T47D (cell line): ENCODE results near the gene GET4.

Experiments used
- DNase-seq, 2 experiments: peaks; one replicate each; pipeline versions ENCODE4 v3.0.0 to v3.0.0-alpha.2; 2011 to 2012; ENCODE audit warnings: low read depth in 1 of 2, low spot score in 1 of 2
- JUND ChIP-seq: IDR thresholded peaks from 2 replicates; pipeline ENCODE4 v1.6.1; 2012; ENCODE audit warnings: low read depth
- in situ Hi-C: cut with HindIII; loops from 2 replicates; pipeline ENCODE4 v1.10.0; 2016; ENCODE audit warnings: low sequenced_read_pairs, low pct_unique_long_range_greater_than_20kb

GET4 gene, protein sequence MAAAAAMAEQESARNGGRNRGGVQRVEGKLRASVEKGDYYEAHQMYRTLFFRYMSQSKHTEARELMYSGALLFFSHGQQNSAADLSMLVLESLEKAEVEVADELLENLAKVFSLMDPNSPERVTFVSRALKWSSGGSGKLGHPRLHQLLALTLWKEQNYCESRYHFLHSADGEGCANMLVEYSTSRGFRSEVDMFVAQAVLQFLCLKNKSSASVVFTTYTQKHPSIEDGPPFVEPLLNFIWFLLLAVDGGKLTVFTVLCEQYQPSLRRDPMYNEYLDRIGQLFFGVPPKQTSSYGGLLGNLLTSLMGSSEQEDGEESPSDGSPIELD

DNA sequence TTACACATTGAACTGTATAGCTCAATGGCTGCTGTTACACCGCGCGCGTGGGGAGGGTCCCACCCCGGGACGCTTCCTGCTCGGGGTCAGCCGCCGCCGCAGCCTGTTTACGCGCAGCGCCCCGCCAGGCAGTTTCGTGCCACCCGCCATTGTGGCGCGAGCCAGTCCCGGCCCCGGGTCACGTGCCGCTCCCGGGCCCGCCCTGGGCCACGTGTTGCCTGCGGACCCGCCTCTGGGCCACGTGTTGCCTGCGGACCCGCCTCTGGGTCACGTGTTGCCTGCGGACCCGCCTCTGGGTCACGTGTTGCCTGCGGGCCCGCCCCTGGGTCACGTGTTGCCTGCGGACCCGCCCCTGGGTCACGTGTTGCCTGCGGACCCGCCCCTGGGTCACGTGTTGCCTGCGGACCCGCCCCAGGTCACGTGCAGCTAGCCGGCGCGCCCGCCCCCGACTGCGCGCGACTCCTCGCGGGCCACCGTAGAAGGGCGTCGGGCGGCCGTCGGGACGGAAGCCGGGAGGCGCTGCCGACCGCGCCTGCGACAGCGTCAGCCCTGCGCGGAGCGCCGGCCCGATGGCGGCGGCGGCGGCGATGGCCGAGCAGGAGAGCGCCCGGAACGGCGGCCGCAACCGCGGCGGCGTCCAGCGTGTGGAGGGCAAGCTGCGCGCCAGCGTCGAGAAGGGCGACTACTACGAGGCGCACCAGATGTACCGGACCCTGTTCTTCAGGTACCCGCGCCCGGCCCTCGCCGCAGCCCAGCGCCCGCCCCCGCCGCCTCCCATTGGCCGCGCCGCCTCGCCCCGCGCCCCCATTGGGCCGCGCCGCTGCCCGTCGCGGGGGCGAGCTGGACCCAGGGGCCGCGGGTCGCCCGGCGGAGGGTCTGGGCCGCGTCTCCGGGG is at the start of gene GET4:
GET4 (plus strand) TSS at position 478 of the 895 bp plus-strand sequence; CDS start at position 570, 92 bp downstream.
- no peak for TF ChIP-seq JUND
- in situ Hi-C loops, result no loop called here
- peak; percentile 85 to 97 for DNase-seq

DNA sequence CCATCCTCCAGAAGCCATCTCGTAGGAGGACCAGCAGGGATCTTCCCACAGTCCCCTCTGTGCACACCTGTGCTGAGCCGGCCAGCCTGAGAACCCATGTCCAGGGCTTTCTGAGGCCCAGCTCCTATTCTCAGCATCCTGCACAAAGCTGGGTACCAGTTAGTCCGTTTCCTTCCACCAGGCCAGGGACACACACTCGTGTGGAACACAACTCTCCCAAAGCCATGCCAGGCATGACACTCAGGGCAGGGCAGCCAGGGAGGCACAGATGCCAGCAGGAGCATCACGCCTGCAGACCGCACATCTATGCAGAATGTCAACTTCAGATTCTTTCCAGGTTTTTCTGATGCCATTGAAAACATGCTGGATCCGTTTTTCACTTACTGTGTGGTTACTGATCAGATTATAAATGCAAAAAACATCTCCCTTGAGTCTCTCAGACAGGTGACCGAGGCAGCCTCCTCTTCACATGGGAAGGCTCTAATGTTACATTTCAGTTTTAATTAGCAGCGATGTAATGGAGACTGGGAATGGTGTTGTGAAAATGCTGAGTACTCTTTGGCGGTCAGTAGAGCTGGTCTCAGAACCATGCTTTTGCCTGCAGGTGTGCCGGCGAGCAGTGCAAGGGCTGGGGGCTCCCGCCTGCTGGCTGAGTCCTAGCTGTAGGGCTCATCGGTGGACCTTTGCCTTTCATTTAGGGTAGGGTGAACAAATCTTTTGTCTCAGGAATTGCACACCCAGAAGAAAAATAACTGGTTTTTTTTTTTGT is 47.4 kb upstream of the GET4 start:
- no peak for DNase-seq
- TF ChIP-seq JUND, result no peak
- in situ Hi-C loops, result no loop called here

DNA sequence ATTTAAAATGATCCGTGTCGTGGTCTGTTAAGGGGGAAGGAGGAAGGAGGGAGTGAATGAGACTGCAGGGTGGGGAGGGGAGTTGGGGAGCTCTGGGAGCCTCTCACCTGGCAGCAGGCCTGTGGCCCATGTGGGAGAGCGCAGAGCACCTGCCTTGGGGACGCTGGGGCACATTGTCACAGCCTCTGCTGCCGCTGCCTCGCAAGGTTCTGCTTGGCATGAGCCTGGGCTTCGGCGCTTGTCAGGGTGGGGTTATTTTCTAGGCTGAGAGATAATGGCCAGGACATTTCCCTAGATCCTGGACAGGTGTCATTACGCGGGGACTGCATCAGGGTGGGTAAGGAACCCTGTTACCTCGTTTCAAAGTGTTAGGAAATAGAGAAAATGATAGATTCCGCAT is 46.3 kb upstream of the GET4 start:
- DNase-seq, result no peak
- in situ Hi-C loops, result no loop called here
- no peak for TF ChIP-seq JUND

DNA sequence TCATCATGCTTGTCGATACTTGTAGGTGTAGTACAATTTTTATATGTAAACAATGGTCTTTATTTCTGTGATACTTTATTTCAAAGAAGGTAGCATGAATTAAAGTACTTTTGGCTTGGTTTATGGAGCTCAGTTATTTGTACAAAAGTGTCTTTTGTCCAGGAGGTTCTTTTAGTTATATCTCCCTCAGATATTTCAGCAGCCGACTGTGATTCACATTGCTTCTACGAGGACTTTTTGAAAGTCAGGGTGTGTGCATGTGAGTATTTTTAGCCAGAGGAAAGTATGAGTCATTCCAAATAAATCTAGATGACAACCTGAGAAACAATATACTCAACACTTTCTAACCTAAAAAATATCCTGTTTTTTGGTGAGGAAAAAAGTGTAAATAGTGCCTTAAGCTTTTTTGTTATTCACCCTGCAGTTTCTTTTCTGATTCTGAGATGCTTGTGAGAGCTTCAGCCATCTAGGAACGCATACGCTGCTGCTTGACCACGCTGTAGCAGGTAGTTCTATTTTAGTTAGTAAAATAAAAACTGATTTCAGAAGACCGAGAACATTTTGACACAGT is 44.7 kb upstream of the GET4 start:
- in situ Hi-C loops, result no loop called here
- peak; percentile 69; the same call in 1 of the 2 replicates for TF ChIP-seq JUND
- DNase-seq, result peak; percentile 45 to 66

DNA sequence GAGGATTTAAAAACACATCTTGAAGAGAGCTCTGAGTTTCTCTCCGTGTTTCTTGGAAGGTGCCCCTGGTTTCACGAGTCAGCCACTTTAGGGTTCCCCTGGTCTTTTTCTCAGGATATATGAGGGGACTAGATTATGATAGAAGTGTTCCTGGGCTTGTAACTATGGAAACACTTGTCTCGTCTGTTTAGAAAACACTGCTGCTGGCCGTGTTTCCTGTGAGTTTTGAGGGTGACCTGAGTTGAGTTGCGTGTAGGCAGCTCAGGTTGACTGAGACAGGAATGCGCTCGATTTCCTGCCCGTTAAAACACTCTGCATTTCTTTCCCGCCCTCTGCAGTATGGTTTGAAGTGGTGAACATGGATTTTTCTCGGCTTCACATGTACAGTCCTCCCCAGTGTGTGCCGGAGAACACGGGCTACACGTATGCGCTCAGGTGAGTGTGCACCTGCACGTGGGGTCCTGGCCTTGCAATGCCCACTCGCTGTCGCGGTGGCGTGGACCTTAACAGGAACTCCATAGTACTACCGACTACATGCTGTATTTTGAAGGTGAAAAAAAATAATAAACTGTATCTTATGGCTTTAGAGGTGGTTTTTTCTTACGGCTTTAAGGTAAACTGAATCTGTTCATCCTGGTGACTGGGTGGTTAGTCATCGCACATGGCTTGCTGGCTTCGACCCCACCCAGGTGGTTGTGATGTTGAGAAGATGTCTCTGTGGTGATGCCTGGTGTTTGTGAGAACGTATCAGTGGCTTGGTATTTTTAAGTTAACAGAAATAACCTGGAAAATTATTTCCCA is 44.0 kb upstream of the GET4 start, which contains the start of gene SUN1:
SUN1 (plus strand) TSS at position 310 of the 801 bp plus-strand sequence; CDS start at position 359, 49 bp downstream.
- TF ChIP-seq JUND, result no peak
- peak in 1 of 2 experiments; percentile 46 for DNase-seq
- in situ Hi-C loops, result no loop called here

DNA sequence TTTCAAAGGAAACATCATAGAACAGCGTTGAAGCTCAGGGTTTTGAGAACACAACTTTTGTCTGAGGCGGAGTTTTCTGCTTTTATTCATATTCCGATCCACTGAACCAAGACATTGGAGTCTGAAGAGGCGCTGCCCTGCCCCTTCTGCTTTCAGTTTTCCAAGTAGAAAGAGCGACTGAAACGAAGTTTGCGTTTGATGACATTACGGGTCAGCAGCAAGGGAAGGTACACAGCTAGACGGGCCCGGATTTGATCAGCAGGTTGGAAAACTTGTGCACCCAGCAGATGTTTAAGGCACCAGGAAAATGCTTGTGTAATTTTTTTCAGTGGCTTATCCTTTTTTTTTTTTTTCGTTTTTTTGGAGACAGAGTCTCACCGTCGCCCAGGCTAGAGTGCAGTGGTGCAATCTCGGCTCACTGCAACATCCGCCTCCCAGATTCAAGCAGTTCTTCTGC is 43.4 kb upstream of the GET4 start:
- TF ChIP-seq JUND, result no peak
- in situ Hi-C loops, result no loop called here
- no peak for DNase-seq

DNA sequence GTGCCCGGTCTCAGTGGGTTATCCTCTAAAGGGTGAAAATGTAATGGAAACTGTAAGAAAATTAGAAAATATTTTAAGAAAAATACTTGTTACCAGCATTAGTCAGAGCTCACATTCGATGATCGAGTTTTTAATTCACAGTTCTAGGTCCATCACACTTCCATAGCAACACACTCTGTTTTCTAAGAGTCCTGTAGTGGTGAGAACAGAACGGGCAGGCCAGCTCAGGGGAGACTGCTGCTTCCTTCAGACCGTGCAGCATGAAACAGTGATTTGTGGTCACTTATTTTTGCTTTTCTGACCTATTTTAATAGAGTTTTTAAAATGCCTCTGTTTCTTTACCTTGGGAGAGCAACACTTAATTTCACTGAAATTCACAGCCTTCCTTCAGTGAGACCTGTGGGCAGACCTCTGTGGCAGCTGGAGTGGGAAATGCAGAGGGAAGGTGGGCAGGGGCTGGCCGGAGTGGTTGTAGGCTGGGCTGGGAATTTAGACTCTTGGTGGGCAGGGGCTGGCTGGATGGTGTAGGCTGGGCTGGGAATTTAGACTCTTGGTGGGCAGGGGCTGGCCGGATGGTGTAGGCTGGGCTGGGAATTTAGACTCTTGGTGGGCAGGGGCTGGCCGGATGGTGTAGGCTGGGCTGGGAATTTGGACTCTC is 42.6 kb upstream of the GET4 start:
- DNase-seq, result no peak
- TF ChIP-seq JUND, result no peak
- in situ Hi-C loops, result no loop called here

DNA sequence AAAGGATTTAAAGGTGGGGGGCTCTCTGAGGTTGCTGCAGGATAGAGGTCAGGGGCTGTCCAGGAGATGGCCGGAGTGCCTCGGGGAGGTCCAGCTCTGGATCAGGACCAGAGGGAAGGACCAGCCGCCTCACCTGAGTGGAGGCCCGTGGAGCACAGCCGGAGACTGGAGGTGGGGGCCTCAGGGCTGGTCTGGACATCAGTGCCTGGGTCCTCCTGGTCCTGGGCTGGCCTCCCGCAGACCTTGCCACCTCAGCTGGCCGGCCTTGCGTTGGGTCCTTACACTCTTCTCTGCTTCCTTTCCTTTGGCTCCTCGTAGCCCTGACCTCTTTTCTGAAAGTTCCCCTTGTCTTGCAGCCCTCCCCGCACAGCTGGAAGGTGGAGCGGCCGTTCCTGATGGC is 42.1 kb upstream of the GET4 start:
- no peak for TF ChIP-seq JUND
- DNase-seq, result no peak
- in situ Hi-C loops, result no loop called here

DNA sequence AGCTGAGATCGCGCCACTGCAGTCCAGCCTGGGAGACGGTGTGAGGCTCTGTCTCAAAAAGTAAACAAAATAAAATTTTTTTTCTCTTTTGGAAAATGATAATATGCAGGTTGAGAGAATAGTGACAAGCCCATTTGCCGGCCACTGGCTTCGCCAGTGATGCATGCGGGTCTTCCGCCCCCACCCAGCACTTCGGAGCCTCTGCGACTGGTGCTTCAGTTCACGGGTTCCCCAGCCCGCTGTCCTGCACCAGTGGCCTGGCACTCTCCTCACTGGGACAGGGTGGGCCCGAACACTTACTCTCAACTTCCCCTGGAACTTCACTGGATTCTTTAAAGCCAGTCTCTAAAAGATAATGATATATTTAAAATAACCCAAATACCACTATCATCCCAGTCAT is 41.3 kb upstream of the GET4 start:
- in situ Hi-C loops, result no loop called here
- no peak for TF ChIP-seq JUND
- no peak for DNase-seq

DNA sequence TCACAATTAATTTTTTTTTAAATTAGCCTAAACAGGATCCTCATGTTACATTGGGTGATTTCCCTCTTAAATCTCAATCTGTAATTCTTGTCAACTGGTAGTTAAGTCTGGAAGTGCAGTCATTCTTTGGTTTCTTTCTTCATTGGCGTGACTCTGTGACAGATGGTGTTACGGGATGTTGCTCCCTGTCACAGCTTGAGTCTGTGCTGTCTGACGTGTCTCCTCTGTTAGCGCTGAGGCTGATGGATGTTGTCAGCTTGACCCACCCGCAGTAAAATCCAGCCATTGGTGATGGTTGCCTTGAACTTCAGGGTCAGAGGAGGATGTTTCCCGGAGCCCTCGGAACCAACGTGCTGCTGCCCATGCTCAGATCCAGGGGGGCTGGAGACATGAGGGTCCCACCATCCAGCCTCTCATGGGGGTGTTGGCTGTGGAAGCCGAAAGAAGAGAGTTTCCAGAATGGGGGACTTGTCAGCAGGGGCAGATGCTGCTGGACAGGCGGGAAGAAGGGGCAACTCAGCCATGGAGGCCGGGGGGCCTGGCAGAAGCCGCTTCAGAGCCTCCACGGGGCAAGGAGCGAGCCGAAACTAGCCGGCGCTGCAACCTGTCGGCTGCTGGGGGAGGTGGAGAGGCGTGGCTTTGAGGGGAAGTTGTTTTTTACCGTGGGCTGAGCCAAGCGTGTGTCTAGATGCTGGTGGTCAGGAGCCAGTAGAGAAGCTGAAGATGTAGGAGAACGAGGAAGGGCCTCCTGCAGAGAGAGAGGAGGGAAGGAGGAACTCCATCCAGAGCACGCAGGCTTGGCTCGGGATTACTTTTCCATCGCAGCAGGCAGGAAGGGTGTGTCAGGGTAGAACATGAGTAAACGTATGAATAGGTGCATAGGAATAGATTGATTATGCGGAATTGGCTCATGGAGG is 40.6 kb upstream of the GET4 start:
- no peak for TF ChIP-seq JUND
- DNase-seq, result no peak
- in situ Hi-C loops, result no loop called here
